HG03159 (cell line): ENCODE data around the gene RELN.
"Not testable (repeated sequence)": the region's sequence is repeated elsewhere in the genome, so short reads cannot be mapped to it uniquely, and the experiment has no call there.

Experiments used
- ATAC-seq: cut with Tn5 transposase; IDR thresholded peaks from one replicate; pipeline ENCODE4 v1.9.1; 2021; ENCODE audit warnings: mild to moderate bottlenecking, moderate library complexity; ENCODE audit not compliant: unreplicated experiment

The RELN gene

GRCh38 chr7:103947026-103947655, 42.3 kb downstream of the RELN start:
- ATAC-seq: no peak

DNA sequence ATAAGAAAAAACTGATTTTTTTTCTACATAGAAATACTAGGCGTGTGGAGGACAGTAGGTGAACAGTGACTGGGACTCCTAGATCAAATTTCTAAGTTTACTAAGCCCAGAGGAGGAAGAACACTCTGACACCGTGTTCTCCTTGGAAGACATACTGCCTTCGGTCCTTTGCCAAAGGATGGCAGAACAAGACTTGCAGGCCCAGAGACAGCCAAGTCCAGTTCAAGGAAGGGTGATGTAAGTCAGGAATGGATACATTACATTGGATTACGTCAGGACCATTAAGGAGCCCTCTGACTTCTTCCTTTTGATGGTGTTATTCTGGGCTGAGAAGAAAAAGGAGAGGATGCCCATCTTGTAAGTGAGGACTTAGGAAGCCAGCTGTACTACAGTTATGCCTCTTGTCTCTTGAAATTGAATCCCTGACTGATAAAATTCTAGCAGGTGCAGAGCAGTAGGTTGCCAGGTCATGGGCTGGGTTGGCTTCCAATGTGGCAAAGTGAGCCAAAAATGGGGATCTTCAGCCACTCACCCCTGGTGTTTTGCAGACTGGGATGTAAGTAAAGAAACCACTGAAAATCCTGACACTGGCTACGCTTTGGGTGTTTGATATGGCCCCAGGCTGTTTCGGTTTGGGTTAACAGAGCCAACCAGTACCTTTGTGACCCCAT, 45.1 kb downstream of the RELN start:
- ATAC-seq: no peak

GRCh38 chr7:103941976-103942375, 47.5 kb downstream of the RELN start:
- no peak for ATAC-seq

DNA sequence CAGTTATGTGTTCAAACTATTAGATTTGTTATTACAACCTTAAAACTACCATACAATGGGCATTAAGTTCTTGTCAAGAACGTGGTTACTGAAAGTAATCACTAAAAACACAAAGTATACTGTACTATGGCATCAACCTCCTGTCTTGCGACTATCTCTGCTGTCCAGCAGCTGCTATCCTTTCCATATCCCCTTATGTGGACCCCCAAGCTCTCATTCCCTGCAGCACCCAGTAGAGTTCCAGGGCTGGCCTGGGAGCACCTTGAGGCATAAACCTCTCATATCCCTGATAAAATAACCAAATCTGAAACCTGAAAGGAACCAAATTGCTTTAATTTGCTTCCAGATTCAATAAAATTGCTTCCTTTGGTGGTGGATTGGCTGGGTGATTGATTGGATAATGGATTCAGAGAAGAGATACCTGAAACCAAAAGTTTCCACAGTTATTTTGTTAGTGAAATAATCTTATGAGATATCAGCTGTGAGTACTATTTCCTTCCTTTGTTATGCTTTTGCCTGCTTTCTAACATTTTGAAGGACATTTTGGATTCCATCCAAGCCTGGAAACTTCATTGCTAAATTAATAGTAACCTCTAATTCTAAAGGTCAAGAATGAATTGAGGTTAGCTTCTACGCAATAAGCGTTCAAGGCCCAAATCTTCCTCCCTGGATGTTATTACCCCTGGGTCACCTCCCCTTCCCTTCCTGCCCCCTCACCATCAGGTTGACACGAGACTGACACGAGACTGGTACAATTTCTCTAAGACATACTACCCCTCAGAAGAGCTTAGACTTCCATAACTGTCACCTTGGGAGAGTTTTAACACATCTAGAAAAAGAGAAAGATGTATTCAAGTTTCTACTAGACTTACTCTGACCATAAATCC, 48.8 kb downstream of the RELN start:
- no peak for ATAC-seq

GRCh38 chr7:103937680-103938079, 51.8 kb downstream of the RELN start:
- no peak for ATAC-seq

- ATAC-seq: no peak
Measured at GRCh38 chr7:103936558-103936957, 52.9 kb downstream of the RELN start.

- no peak for ATAC-seq
Measured at GRCh38 chr7:103934508-103934907, 55.0 kb downstream of the RELN start.

DNA sequence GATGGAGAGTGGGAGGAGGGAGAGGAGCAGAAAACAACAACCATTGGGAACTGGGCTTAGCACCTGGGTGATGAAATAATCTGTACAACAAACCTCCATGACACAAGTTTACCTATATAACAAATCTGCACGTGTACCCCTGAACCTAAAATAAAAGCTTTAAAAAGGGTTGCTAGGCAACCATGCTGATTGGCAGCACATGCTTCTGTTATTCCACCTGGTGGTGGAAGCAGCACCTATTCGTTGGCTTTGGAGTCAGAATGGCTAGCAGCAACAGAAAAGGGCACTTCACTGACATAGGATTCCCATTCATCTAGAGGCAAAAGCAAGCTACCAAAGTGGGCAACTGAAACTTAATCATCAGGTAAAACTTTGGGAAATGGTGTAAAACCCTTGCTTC, 57.1 kb downstream of the RELN start:
- ATAC-seq: no peak

DNA sequence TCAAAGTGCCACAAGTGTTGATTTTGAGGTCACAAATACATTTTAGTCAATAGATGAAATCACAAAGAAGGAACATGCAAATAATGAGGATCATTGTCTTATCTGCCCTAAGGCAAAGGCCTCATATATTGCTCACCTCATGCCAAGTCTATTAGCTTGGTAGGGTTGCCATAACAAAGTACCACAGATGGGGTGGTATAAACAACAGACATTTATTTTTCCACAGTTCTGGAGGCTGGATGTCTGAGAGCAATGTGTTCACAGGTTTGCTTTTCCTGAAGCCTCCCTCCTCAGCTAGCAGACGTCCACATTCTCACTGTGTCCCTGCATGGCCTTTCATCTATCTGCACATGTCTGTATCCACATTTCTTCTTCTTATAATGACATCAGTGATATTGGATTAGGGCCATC, 59.6 kb downstream of the RELN start:
- ATAC-seq: no peak

- no peak for ATAC-seq
Measured at GRCh38 chr7:103928581-103928980, 60.9 kb downstream of the RELN start.

GRCh38 chr7:103924184-103924583, 65.3 kb downstream of the RELN start:
- ATAC-seq: no peak

GRCh38 chr7:103922407-103922806, 67.1 kb downstream of the RELN start:
- ATAC-seq: no peak

DNA sequence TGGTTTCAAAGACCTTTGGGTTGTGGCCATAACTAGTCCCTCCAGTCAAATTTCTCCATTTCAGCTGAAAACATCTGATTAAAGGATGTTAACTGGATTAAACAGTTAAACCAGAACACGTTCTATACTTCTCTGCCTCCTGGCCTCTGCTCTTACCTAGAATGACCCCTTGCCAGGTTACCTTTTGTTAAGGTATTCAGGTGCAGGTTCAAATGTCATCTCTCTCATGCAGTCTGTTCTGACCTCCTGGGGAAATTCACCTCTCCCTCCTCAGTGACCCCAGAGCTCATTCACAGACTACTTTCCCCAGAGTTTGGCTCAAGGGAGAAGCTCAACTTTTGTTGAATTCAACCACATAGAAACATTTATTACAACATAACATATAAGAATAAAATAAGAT, 67.8 kb downstream of the RELN start:
- ATAC-seq: no peak

GRCh38 chr7:103919272-103919868, 70.1 kb downstream of the RELN start:
- ATAC-seq: no peak

DNA sequence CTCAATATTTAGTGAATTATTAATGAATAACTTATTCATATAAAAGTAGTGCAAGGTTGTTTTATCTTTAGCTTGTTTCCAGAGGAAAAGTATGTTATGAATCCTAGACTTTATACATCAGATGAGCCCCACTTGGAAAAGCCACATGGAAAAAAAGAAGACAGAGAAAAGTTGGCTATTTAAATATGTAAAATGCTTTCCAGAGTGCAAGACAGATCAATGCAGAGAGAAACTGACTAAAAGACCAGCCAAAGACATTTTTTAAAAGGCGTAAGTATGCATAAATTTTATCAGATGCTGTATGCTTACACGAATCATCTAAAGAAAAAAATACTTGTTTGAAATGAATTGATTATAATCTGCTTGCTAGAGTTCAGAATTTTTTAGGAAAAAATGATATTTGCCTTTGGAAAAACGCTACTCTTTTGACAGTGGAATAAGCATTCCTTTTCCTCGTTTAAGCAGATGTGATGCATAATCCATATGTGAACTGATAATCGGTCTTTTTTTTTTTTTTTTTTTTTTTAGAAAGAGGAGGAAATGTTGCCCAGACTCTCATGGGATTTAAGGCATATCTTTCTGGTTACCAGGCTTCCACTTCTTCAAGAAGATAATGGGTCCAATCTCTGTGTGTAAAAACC, 70.7 kb downstream of the RELN start:
- no peak for ATAC-seq

DNA sequence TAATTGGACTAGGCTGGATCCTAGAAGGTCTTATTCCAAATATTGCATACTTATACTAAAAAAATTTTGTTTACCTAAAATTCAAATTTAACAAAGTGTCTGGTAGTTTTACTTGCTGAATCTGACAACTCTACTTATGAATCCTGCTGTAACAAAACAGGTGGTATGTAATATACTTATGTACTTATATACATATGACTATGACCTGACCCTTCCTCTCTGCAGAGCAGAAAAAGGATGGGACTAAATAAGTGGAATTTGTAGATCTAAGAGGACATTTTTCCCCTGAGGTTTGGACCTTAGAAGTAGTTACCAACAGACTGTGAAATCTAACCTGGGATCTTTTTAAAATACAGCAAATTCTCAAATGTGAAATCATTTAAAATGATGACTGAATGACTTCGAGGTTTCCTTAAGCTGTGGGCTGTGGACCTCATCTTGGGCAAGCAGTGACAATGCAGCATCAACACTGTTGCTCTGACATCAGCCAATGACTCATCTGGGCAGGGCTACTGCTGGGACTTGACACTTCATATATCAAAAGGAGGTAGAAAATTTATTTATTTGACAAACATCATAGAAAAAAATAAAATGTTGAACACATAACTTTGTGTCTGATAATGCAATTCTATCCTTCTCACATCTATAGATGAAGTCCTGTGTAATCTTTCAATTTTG, 73.6 kb downstream of the RELN start:
- no peak for ATAC-seq

GRCh38 chr7:103914147-103914899, 75.1 kb downstream of the RELN start:
- no peak for ATAC-seq

- no peak for ATAC-seq
Measured at GRCh38 chr7:103912891-103913605, 76.4 kb downstream of the RELN start.

- ATAC-seq: not testable (repeated sequence)
Measured at GRCh38 chr7:103911015-103911414, 78.4 kb downstream of the RELN start.
